Mesendoderm (in vitro differentiated cells): ENCODE measurements around the gene LRRC58.
"Not testable (repeated sequence)": the region's sequence is repeated elsewhere in the genome, so short reads cannot be mapped to it uniquely, and the experiment has no call there.

ENCODE experiments used
- DNase-seq: peaks from one replicate; pipeline ENCODE4 v3.0.0; 2013
- H2AK5ac ChIP-seq: 2 replicates; pipeline ENCODE4 v1.6.1; 2013; ENCODE audit warnings: low read length, inconsistent platforms
- H2BK120ac ChIP-seq: 2 replicates; pipeline ENCODE4 v1.6.1; 2013; ENCODE audit warnings: low read depth, mild to moderate bottlenecking, low read length, moderate library complexity, mixed read lengths
- H2BK15ac ChIP-seq: replicated peaks from 2 replicates; pipeline ENCODE4 v1.6.1; 2013; ENCODE audit warnings: low read depth, mild to moderate bottlenecking, moderate library complexity
- H2BK5ac ChIP-seq: 2 replicates; pipeline ENCODE4 v1.6.1; 2013; ENCODE audit warnings: low read length, inconsistent platforms
- H3K18ac ChIP-seq: 2 replicates; pipeline ENCODE4 v1.6.1; 2013; ENCODE audit warnings: mild to moderate bottlenecking, low read length, mixed read lengths
- H3K23ac ChIP-seq: one replicate; pipeline ENCODE4 v1.6.1; 2013; ENCODE audit warnings: low read length
- H3K27ac ChIP-seq: 2 replicates; pipeline ENCODE4 v1.5.1; 2013; ENCODE audit warnings: low read depth, mild to moderate bottlenecking, inconsistent platforms, low read length, moderate library complexity
- H3K27me3 ChIP-seq: 2 replicates; pipeline ENCODE4 v1.6.1; 2013; ENCODE audit warnings: low read length, control low read depth, mild to moderate bottlenecking, inconsistent platforms; ENCODE audit not compliant: insufficient read depth, poor library complexity
- H3K36me3 ChIP-seq: 2 replicates; pipeline ENCODE4 v1.6.1; 2013; ENCODE audit warnings: low read length, inconsistent platforms; ENCODE audit not compliant: control insufficient read depth, insufficient read depth
- H3K4ac ChIP-seq: one replicate; pipeline ENCODE4 v1.6.1; 2013; ENCODE audit warnings: low read depth, mild to moderate bottlenecking, low read length, moderate library complexity
- H3K4me1 ChIP-seq: 2 replicates; pipeline ENCODE4 v1.6.1; 2013; ENCODE audit warnings: low read depth, low read length, inconsistent platforms; ENCODE audit not compliant: control insufficient read depth
- H3K4me2 ChIP-seq: 2 replicates; pipeline ENCODE4 v1.6.1; 2013; ENCODE audit warnings: low read length
- H3K4me3 ChIP-seq: 2 replicates; pipeline ENCODE4 v1.5.1; 2013; ENCODE audit warnings: mild to moderate bottlenecking, low read length
- H3K56ac ChIP-seq: one replicate; pipeline ENCODE4 v1.6.1; 2013; ENCODE audit warnings: low read length
- H3K79me1 ChIP-seq: 2 replicates; pipeline ENCODE4 v1.6.1; 2013; ENCODE audit warnings: low read length, inconsistent platforms
- H3K79me2 ChIP-seq: 2 replicates; pipeline ENCODE4 v1.6.1; 2013; ENCODE audit warnings: mild to moderate bottlenecking, low read length; ENCODE audit not compliant: control insufficient read depth, insufficient read depth
- H3K9ac ChIP-seq: 2 replicates; pipeline ENCODE4 v1.6.1; 2013; ENCODE audit warnings: low read length, inconsistent platforms
- H4K5ac ChIP-seq: one replicate; pipeline ENCODE4 v1.6.1; 2013; ENCODE audit warnings: low read length
- H4K8ac ChIP-seq: one replicate; pipeline ENCODE4 v1.6.1; 2013; ENCODE audit warnings: low read depth, mild to moderate bottlenecking, control low read depth, low read length, moderate library complexity
- WGBS: extraction: QIAGEN DNeasy Blood & Tissue Kit; methylation state at CpG from one replicate; pipeline ENCODE4 v1.1.7; 2013; ENCODE audit warnings: low lambda C conversion rate, missing lambda C conversion rate; ENCODE audit not compliant: insufficient coverage; ENCODE audit errors: extremely low coverage; 5-methylcytosine and 5-hydroxymethylcytosine counted together

LRRC58 gene

DNA sequence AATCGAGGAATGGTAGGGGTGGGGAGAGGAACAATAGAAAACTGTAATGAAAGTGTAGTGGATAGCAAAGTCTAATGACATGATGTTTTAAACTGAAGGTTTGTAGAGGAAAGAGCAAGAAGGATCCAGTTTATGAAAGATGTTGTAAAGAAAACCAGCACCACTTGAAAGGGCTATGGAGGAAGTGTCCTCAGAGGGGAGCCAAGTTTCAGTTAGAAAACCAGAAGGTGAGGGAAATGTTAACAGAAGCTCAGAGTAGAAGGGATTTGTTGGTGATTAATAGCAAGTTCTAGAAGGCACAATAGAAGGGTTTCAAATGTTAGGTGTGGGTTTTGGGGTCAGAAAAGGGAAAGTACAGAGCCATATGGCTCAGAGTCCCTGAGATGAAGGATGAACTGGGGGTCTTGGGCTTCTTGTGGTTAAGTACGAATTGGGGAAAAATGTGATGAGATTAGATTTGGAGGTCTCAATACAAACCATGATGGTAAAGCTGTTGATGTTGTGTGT is 33.8 kb upstream of the LRRC58 start:
- Histone ChIP-seq H3K27me3 (no peaks in the 10 kb centered on the region), H4K8ac (no peak overlapping the region), H3K4me3 (no peak overlapping the region), H3K36me3 (no peaks in the 10 kb centered on the region), H2BK15ac (no peak overlapping the region), H3K79me1 (no peaks in the 10 kb centered on the region), H3K23ac (no peak overlapping the region), H3K4me2 (no peak overlapping the region), H3K18ac (no peak overlapping the region), H3K4me1 (no peaks in the 10 kb centered on the region), H2BK120ac (no peak overlapping the region), H4K5ac (no peak overlapping the region), H2BK5ac (no peak overlapping the region), H3K27ac (no peak overlapping the region), H3K4ac (no peak overlapping the region), H3K9ac (no peak overlapping the region), H3K56ac (no peak overlapping the region), H2AK5ac (no peak overlapping the region), H3K79me2 (no peaks in the 10 kb centered on the region)
- DNase-seq: no peak
- 100% methylated on average over 1 of the region's 2 CpGs for WGBS

DNA sequence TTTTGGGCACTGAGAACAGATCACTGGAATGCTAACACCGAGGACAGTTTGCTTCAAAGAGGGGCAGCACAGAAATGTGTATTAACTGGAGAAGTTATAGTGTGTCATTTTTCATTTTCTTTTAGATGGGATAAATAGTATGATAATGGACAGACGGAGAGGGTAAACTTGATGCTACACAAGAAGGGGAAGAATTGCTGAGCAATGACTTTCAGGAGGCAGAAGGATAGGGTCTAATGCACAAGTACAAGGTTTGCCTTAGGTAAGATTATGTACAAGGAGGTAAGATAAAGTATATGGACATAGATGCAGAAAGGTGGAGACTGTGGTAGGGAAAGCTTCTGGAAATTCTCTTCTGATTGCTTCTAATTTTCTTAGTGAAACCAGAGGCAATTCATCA is 32.3 kb upstream of the LRRC58 start:
- no peak overlapping the region for H3K4me3 ChIP-seq
- no peak overlapping the region for H3K56ac ChIP-seq
- no peaks in the 10 kb centered on the region for H3K36me3 ChIP-seq
- no peaks in the 10 kb centered on the region for H3K79me1 ChIP-seq
- H2BK120ac ChIP-seq: no peak overlapping the region
- no peak for DNase-seq
- no peaks in the 10 kb centered on the region for H3K4me1 ChIP-seq
- no peak overlapping the region for H3K4me2 ChIP-seq
- no peaks in the 10 kb centered on the region for H3K79me2 ChIP-seq
- no peak overlapping the region for H4K5ac ChIP-seq
- no peaks in the 10 kb centered on the region for H3K27me3 ChIP-seq
- H2AK5ac ChIP-seq: no peak overlapping the region
- H3K23ac ChIP-seq: no peak overlapping the region
- WGBS: no CpG with 5 or more reads among the region's 2 CpGs
- H3K27ac ChIP-seq: no peak overlapping the region
- H2BK5ac ChIP-seq: no peak overlapping the region
- no peak overlapping the region for H3K9ac ChIP-seq
- H3K18ac ChIP-seq: no peak overlapping the region
- no peak overlapping the region for H2BK15ac ChIP-seq
- no peak overlapping the region for H3K4ac ChIP-seq
- no peak overlapping the region for H4K8ac ChIP-seq

DNA sequence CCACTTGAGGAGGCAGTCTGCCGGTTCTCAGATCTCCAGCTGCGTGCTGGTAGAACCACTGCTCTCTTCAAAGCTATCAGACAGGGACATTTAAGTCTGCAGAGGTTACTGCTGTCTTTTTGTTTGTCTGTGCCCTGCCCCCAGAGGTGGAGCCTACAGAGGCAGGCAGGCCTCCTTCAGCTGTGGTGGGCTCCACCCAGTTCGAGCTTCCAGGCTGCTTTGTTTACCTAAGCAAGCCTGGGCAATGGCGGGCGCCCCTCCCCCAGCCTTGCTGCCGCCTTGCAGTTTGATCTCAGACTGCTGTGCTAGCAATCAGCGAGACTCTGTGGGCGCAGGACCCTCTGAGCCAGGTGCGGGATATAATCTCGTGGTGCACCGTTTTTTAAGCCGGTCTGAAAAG is 28.8 kb upstream of the LRRC58 start:
- not testable (repeated sequence) for H2BK15ac ChIP-seq, H3K36me3 ChIP-seq, H3K18ac ChIP-seq, H3K56ac ChIP-seq, DNase-seq, H3K79me2 ChIP-seq, H4K8ac ChIP-seq, H3K4me3 ChIP-seq, H3K4me2 ChIP-seq, H3K9ac ChIP-seq, H3K23ac ChIP-seq, H2BK120ac ChIP-seq, H3K4ac ChIP-seq, H4K5ac ChIP-seq, H3K79me1 ChIP-seq, H3K4me1 ChIP-seq, H3K27ac ChIP-seq, H2BK5ac ChIP-seq, H3K27me3 ChIP-seq, H2AK5ac ChIP-seq
- no CpG with 5 or more reads among the region's 12 CpGs for WGBS

DNA sequence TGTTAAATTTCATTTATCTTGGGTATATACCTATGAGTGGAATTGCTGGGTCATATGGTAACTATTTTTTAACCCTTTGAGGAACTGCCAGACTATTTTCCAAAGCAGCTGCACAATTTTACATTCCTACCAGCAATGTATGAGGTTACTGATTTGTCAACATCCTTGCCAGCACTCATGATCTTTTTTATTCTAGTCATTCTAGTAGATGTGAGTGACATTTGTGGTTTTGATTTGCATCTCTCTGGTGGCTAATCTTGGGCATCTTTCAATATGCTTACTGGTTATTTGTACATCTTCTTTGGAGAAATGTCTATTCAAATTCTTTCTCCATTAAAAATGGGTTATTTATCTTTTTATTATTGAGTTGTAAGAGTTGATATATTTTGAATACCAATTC is 21.3 kb upstream of the LRRC58 start:
- Histone ChIP-seq H3K4ac (no peak overlapping the region), H3K27me3 (no peaks in the 10 kb centered on the region), H2BK15ac (no peak overlapping the region), H3K56ac (no peak overlapping the region), H3K79me1 (no peaks in the 10 kb centered on the region), H2BK5ac (no peak overlapping the region), H3K9ac (no peak overlapping the region), H2BK120ac (no peak overlapping the region), H3K4me1 (no peaks in the 10 kb centered on the region), H3K79me2 (no peaks in the 10 kb centered on the region), H3K4me2 (no peak overlapping the region), H2AK5ac (no peak overlapping the region), H3K27ac (no peak overlapping the region), H3K36me3 (no peaks in the 10 kb centered on the region), H4K5ac (no peak overlapping the region), H3K23ac (no peak overlapping the region), H4K8ac (no peak overlapping the region), H3K18ac (no peak overlapping the region), H3K4me3 (no peak overlapping the region)
- DNase-seq: no peak

DNA sequence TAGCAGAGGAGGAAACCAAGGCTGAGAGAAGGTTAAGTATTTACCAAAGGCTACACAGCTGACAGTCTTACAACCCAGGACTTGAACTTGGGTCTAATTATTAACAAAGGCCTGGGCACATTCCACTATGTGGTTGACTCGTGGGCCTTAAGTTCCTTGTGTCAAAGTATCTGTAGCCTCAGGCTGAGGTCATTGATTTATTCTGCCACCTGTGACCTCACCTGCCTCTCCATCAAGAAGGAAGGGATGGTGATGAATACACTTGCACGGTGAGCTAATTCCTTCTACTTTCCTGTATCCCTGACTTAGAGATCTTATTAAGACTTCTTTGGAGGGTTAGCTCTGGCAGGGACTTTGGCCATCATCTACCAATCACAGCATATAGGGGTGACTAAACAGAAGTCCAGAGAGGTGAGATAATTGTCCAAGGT is 19.9 kb upstream of the LRRC58 start:
- Histone ChIP-seq H3K18ac (no peak overlapping the region), H2BK5ac (no peak overlapping the region), H3K27ac (no peak overlapping the region), H3K4me1 (no peaks in the 10 kb centered on the region), H3K23ac (no peak overlapping the region), H3K36me3 (no peaks in the 10 kb centered on the region), H3K56ac (no peak overlapping the region), H3K4me3 (no peak overlapping the region), H3K9ac (no peak overlapping the region), H3K79me1 (no peaks in the 10 kb centered on the region), H2AK5ac (no peak overlapping the region), H4K5ac (no peak overlapping the region), H2BK120ac (no peak overlapping the region), H3K79me2 (no peaks in the 10 kb centered on the region), H4K8ac (no peak overlapping the region), H2BK15ac (no peak overlapping the region), H3K4me2 (no peak overlapping the region), H3K27me3 (no peaks in the 10 kb centered on the region), H3K4ac (no peak overlapping the region)
- no peak for DNase-seq
- WGBS: no CpG with 5 or more reads among the region's 2 CpGs

DNA sequence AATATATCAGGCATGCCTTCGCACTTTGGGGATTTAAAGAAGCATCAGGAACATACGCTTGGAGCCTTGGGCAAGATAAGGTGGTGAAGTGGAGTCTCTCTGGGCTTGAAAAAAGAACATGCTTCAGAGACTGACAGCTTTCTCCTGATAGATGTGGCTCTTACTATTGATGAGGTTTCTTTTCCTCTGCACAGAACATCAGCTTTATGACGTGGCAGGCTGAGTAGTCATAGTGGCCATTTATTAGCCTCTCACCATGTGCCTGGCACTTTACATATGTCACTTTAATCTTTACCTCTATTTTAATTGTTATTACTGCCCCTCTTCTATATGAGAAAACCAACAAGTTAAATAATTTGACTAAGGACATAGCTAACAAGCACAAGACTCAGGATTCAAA is 19.0 kb upstream of the LRRC58 start:
- H2AK5ac ChIP-seq: no peak overlapping the region
- no peak for DNase-seq
- H3K79me1 ChIP-seq: no peaks in the 10 kb centered on the region
- H3K23ac ChIP-seq: no peak overlapping the region
- no peak overlapping the region for H3K9ac ChIP-seq
- no peak overlapping the region for H2BK5ac ChIP-seq
- H3K4me1 ChIP-seq: no peaks in the 10 kb centered on the region
- H3K36me3 ChIP-seq: no peaks in the 10 kb centered on the region
- H3K4me2 ChIP-seq: no peak overlapping the region
- no peak overlapping the region for H3K56ac ChIP-seq
- no peak overlapping the region for H3K18ac ChIP-seq
- no peak overlapping the region for H4K5ac ChIP-seq
- H3K27me3 ChIP-seq: no peaks in the 10 kb centered on the region
- no peak overlapping the region for H3K4me3 ChIP-seq
- H3K4ac ChIP-seq: no peak overlapping the region
- no peak overlapping the region for H4K8ac ChIP-seq
- no peak overlapping the region for H3K27ac ChIP-seq
- no peak overlapping the region for H2BK15ac ChIP-seq
- H3K79me2 ChIP-seq: no peaks in the 10 kb centered on the region
- no peak overlapping the region for H2BK120ac ChIP-seq
- WGBS: no CpG with 5 or more reads among the region's 3 CpGs
